Panc1 (cell line): ENCODE measurements around the gene KRT73. TPM values are rescaled to one million over a fixed set of nuclear protein-coding genes. Genes with fewer than 3 reads are reported as not detected.

Experiments
- ATAC-seq: fragments of 200-7000 bp; cut with Tn5 transposase; 2 replicates; pipeline ENCODE4 v1.9.1; 2020; ENCODE audit warnings: mild to moderate bottlenecking, moderate library complexity
- BruUV-seq: library from RNA; stranded (reverse); fragments of 400-500 nt; replicated peaks from 2 replicates; lab custom pipeline; 2021; lab: Mats Ljungman, UMichigan
- CTCF ChIA-PET: fragments of 300-600 bp; sonication (Branson Sonifier 250); formaldehyde crosslinking; loops from one replicate; lab custom pipeline; 2022; ENCODE audit warnings: antibody characterized with exemption; lab: Charles Lee
- POLR2A ChIA-PET: fragments of 300-600 bp; sonication (Branson Sonifier 250); formaldehyde crosslinking; loops from one replicate; lab custom pipeline; 2022; ENCODE audit warnings: antibody characterized with exemption; lab: Charles Lee
- DNase-seq: peaks from one replicate; pipeline ENCODE4 v3.0.0-alpha.2; 2010; ENCODE audit warnings: low read depth, low spot score
- H3K27ac ChIP-seq: 2 replicates; pipeline ENCODE4 v1.5.1; 2011; ENCODE audit warnings: mild to moderate bottlenecking, low read length, inconsistent platforms
- H3K27me3 ChIP-seq: fragments of 200-500 bp; sonication (Bioruptor generic); 2 replicates; pipeline ENCODE4 v1.6.0; 2014; ENCODE audit warnings: low read length, inconsistent platforms; ENCODE audit not compliant: control insufficient read depth, insufficient read depth
- H3K36me3 ChIP-seq: fragments of 200-500 bp; sonication (Bioruptor generic); 2 replicates; pipeline ENCODE4 v1.5.1; 2014; ENCODE audit warnings: inconsistent platforms, mild to moderate bottlenecking, low read length, moderate library complexity; ENCODE audit not compliant: control insufficient read depth, insufficient read depth
- H3K4me1 ChIP-seq: 2 replicates; pipeline ENCODE4 v1.5.1; 2011; ENCODE audit warnings: inconsistent platforms, mild to moderate bottlenecking, low read length, moderate library complexity; ENCODE audit not compliant: control insufficient read depth, insufficient read depth
- H3K4me3 ChIP-seq, 2 experiments: 2 replicates each; pipeline ENCODE4 v1.5.1; 2011 to 2012; ENCODE audit warnings: low read depth in 2 of 2, low read length in 2 of 2, mild to moderate bottlenecking in 2 of 2, inconsistent platforms in 1 of 2, moderate library complexity in 1 of 2
- H3K9me3 ChIP-seq: fragments of 200-500 bp; sonication (Bioruptor generic); 2 replicates; pipeline ENCODE4 v1.5.1; 2014; ENCODE audit warnings: low read depth, mild to moderate bottlenecking, inconsistent platforms, low read length, moderate library complexity; ENCODE audit not compliant: control insufficient read depth, insufficient read depth
- CTCF ChIP-seq: fragments of 450-650 bp; IDR thresholded peaks from 2 replicates; pipeline ENCODE4 v1.5.1; 2017; ENCODE audit warnings: mild to moderate bottlenecking
- POLR2AphosphoS5 ChIP-seq: IDR thresholded peaks from 2 replicates; pipeline ENCODE4 v1.6.1; 2012; ENCODE audit warnings: mild to moderate bottlenecking, low read depth, low read length, moderate library complexity
- REST ChIP-seq, 2 experiments: IDR thresholded peaks; 2 replicates each; pipeline ENCODE4 v1.6.1; 2011 to 2012; ENCODE audit warnings: low read depth in 2 of 2, control low read depth in 1 of 2, low read length in 1 of 2, mild to moderate bottlenecking in 1 of 2, moderate library complexity in 1 of 2; ENCODE audit not compliant: insufficient read depth in 1 of 2
- SIN3A ChIP-seq: IDR thresholded peaks from 2 replicates; pipeline ENCODE4 v1.6.1; 2012; ENCODE audit warnings: low read depth, mild to moderate bottlenecking, low read length, moderate library complexity, borderline replicate concordance; ENCODE audit not compliant: insufficient read depth
- TCF7L2 ChIP-seq: IDR thresholded peaks from 2 replicates; pipeline ENCODE4 v1.6.1; 2011; ENCODE audit warnings: mild to moderate bottlenecking, low read depth, low read length, inconsistent platforms
- in situ Hi-C: cut with HindIII; loops from 2 replicates; pipeline ENCODE4 v1.10.0; 2016; ENCODE audit warnings: low sequenced_read_pairs, low pct_unique_long_range_greater_than_20kb
- intact Hi-C: fragments of 100-400 bp; cut with micrococcal nuclease; formaldehyde crosslinking; loops from one replicate; pipeline ENCODE4 v1.10.0; 2022; ENCODE audit not compliant: unreplicated experiment
- total RNA-seq: library from RNA; stranded (reverse); gene quantifications from one replicate; pipeline ENCODE4 v1.2.1, GENCODE V29; 2021; ENCODE audit not compliant: unreplicated experiment

KRT73 gene
- total RNA-seq, 1 experiment from 2014 or later, result not detected

DNA sequence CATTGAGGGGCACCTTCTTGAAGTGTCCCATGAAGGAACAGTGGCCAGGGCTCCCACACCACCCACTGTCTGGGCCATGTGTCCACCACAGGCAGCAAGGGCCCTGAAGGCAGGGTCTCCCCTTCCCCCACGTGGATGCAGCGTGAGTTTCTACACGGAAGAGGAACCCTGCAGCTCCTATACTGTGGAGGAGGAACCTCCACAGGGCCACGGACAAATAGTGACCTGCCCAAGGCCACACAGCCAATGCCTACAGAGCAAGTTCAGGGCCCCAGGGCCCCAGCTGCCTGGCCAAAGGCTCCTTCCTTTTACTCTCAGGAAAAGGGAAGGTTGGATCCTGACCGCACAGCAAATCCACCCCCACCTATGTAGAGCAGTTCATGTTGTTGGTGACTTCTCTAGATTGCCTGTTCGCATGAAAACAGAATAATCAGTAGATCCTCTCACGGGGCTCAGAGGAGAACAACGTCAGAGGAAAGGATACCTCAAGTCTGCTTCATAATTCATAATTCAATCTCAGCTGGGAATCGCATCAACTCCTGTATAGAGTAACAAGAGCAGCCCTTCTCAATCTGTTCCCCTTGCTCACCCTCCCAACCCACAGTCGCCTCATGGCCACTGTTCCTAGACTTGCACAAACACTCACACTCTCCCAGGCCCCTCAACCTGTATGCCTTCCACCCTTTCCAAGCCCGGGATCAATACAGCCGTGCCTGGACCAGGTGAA lies 11.1 kb upstream of the KRT73 start:
- no TSS peak for BruUV-seq
- CTCF ChIA-PET, result no interaction called here

GRCh38 chr12:52628841-52629240 lies 10.5 kb upstream of the KRT73 start:
- Histone ChIP-seq H3K36me3 (no peaks in the 10 kb centered on the region), H3K4me3 (no peak overlapping the region), H3K27ac (no peak overlapping the region), H3K9me3 (no peaks in the 10 kb centered on the region), H3K4me1 (no peaks in the 10 kb centered on the region), H3K27me3 (peaks cover 19% of the 10 kb centered on the region)
- DNase-seq (no peak), ATAC-seq (no peak)
- in situ Hi-C loops (no loop called here), intact Hi-C loops (no loop called here)
- TF ChIP-seq TCF7L2 (no peak), SIN3A (no peak), CTCF (no peak), REST (IDR thresholded peaks at IDR 0.05; ENCODE audit: insufficient read depth in 1 of 2, low read depth in 2 of 2, low read length in 1 of 2) (no peak), POLR2AphosphoS5 (no peak)
- ChIA-PET POLR2A (no interaction called here), CTCF (no interaction called here)
- BruUV-seq, result no TSS peak

More for the DNA sequence above, 11.1 kb upstream of the KRT73 start:
- no peak overlapping the region for H3K27ac ChIP-seq
- in situ Hi-C loops (no loop called here), intact Hi-C loops (no loop called here)
- no peaks in the 10 kb centered on the region for H3K4me1 ChIP-seq
- peaks cover 13% of the 10 kb centered on the region for H3K27me3 ChIP-seq
- no peak overlapping the region for H3K4me3 ChIP-seq
- no peaks in the 10 kb centered on the region for H3K36me3 ChIP-seq
- no peak for ATAC-seq
- no peak for DNase-seq
- TF ChIP-seq POLR2AphosphoS5, result no peak
- no peak for TF ChIP-seq REST (IDR thresholded peaks at IDR 0.05; ENCODE audit: insufficient read depth in 1 of 2, low read depth in 2 of 2, low read length in 1 of 2)
- POLR2A ChIA-PET, result no interaction called here
- H3K9me3 ChIP-seq, result no peaks in the 10 kb centered on the region
